ENCODE results near the gene PBX1. TPM values are rescaled to one million over a fixed set of nuclear protein-coding genes. Genes with fewer than 3 reads are reported as not detected.
"Not testable (repeated sequence)": the region's sequence is repeated elsewhere in the genome, so short reads cannot be mapped to it uniquely, and the experiment has no call there.

The PBX1 gene
- total and polyA plus RNA-seq, 2 donors (not counting 3 experiments of a cell fraction or from before 2014, with no cell fraction given): 10.7 to 24.1 TPM

- H3K79me2 ChIP-seq (ENCODE audit: control insufficient read depth, insufficient read depth, low read length); CTCF ChIA-PET; BruUV-seq (replicated peaks); H3K9ac ChIP-seq (replicated peaks; ENCODE audit: extremely low read depth, insufficient read depth, low read length); DNase-seq (ENCODE audit: low read depth, low spot score); H3K4me1 ChIP-seq (ENCODE audit: control insufficient read depth, extremely low read depth, insufficient read depth, low read length); H3K9me3 ChIP-seq (replicated peaks; ENCODE audit: control insufficient read depth, insufficient read depth, low read length); POLR2A ChIA-PET; dilution Hi-C loops (cut with MboI; ENCODE audit: extremely low pct_ligation_motif_present, low sequenced_read_pairs); H3K36me3 ChIP-seq (ENCODE audit: control insufficient read depth in 2 of 2, extremely low read depth in 1 of 2, insufficient read depth in 2 of 2, low read length in 2 of 2); intact Hi-C loops (cut with micrococcal nuclease); H3K9me1 ChIP-seq (replicated peaks; ENCODE audit: control insufficient read depth, extremely low read depth, insufficient read depth, low read length); H3K27me3 ChIP-seq (ENCODE audit: control insufficient read depth in 2 of 2, insufficient read depth in 2 of 2, low read length in 2 of 2); H3K4me2 ChIP-seq (ENCODE audit: insufficient read depth, low read length); H3K27ac ChIP-seq (ENCODE audit: insufficient read depth, low read depth, low read length); H4K20me1 ChIP-seq (replicated peaks; ENCODE audit: control insufficient read depth, extremely low read depth, insufficient read depth, low read length); FAIRE-seq; H2AFZ ChIP-seq (ENCODE audit: low read depth, low read length); H3K4me3 ChIP-seq (replicated peaks in 1 of 3; ENCODE audit: insufficient read depth in 1 of 3, low read depth in 1 of 3, low read length in 3 of 3): not testable (repeated sequence)
Observed at GRCh38 chr1:164652969-164653368, 94.0 kb downstream of the PBX1 start.

- Histone ChIP-seq H3K36me3 (ENCODE audit: control insufficient read depth in 2 of 2, extremely low read depth in 1 of 2, insufficient read depth in 2 of 2, low read length in 2 of 2) (no peaks in the 10 kb centered on the region), H4K20me1 (replicated peaks; ENCODE audit: control insufficient read depth, extremely low read depth, insufficient read depth, low read length) (no peaks in the 10 kb centered on the region), H3K27ac (ENCODE audit: insufficient read depth, low read depth, low read length) (no peak overlapping the region), H3K4me1 (ENCODE audit: control insufficient read depth, extremely low read depth, insufficient read depth, low read length) (peaks cover 3% of the 10 kb centered on the region), H3K4me3 (replicated peaks in 1 of 3; ENCODE audit: insufficient read depth in 1 of 3, low read depth in 1 of 3, low read length in 3 of 3) (no peak overlapping the region), H3K9ac (replicated peaks; ENCODE audit: extremely low read depth, insufficient read depth, low read length) (no peak overlapping the region), H3K79me2 (ENCODE audit: control insufficient read depth, insufficient read depth, low read length) (no peaks in the 10 kb centered on the region), H2AFZ (ENCODE audit: low read depth, low read length) (no peak overlapping the region), H3K9me1 (replicated peaks; ENCODE audit: control insufficient read depth, extremely low read depth, insufficient read depth, low read length) (no peaks in the 10 kb centered on the region), H3K27me3 (ENCODE audit: control insufficient read depth in 2 of 2, insufficient read depth in 2 of 2, low read length in 2 of 2) (no peaks in the 10 kb centered on the region), H3K4me2 (ENCODE audit: insufficient read depth, low read length) (no peak overlapping the region), H3K9me3 (replicated peaks; ENCODE audit: control insufficient read depth, insufficient read depth, low read length) (no peaks in the 10 kb centered on the region)
- BruUV-seq (replicated peaks): no TSS peak
- TF ChIP-seq CTCF (IDR thresholded peaks at IDR 0.05; ENCODE audit: extremely low read depth in 1 of 2, insufficient read depth in 1 of 2, low read depth in 1 of 2, low read length in 2 of 2): no peak
- TF ChIP-seq POLR2AphosphoS5 (IDR thresholded peaks at IDR 0.05; ENCODE audit: insufficient read depth, low read depth, low read length): no peak
- no peak for TF ChIP-seq POLR2A (IDR thresholded peaks at IDR 0.05; ENCODE audit: low read depth, low read length)
- TF ChIP-seq, protein P1, sequence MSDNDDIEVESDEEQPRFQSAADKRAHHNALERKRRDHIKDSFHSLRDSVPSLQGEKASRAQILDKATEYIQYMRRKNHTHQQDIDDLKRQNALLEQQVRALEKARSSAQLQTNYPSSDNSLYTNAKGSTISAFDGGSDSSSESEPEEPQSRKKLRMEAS (IDR thresholded peaks at IDR 0.05; ENCODE audit: insufficient read depth, insufficient read length): no peak
- no peak for TF ChIP-seq MYC (IDR thresholded peaks at IDR 0.05; ENCODE audit: low read depth, low read length)
- TF ChIP-seq FOS (IDR thresholded peaks at IDR 0.05; ENCODE audit: borderline replicate concordance, insufficient read depth, low read length): no peak
- no peak for TF ChIP-seq EZH2 (IDR thresholded peaks at IDR 0.05; ENCODE audit: borderline replicate concordance, low read depth, low read length, severe bottlenecking)
- no peak for TF ChIP-seq JUN (IDR thresholded peaks at IDR 0.05; ENCODE audit: borderline replicate concordance, insufficient read depth, insufficient read length, low read depth)
- TF ChIP-seq GATA2 (IDR thresholded peaks at IDR 0.05; ENCODE audit: insufficient read depth, insufficient read length, low read depth, low read length): no peak
- ChIA-PET CTCF (no interaction called here), POLR2A (interaction anchor here (0.6 kb wide), 1 partner anchor 26 kb away, joined by 4 read pairs; no protein-coding TSS in a partner anchor)
- intact Hi-C loops (cut with micrococcal nuclease): no loop called here
- DNase-seq (ENCODE audit: low read depth, low spot score) (no peak), FAIRE-seq (no peak)
- dilution Hi-C loops (cut with MboI; ENCODE audit: extremely low pct_ligation_motif_present, low sequenced_read_pairs): no loop called here
Observed at GRCh38 chr1:164653705-164654104, 94.7 kb downstream of the PBX1 start.
